GM19438 (cell line): ENCODE measurements around the gene GPC6.

ENCODE experiments used
- ATAC-seq: cut with Tn5 transposase; IDR thresholded peaks from one replicate; pipeline ENCODE4 v1.9.1; 2021; ENCODE audit warnings: low read depth; ENCODE audit not compliant: unreplicated experiment

The GPC6 gene

GRCh38 chr13:93721483-93721882, 494.9 kb downstream of the GPC6 start:
- ATAC-seq: no peak

GRCh38 chr13:93723316-93723715, 496.7 kb downstream of the GPC6 start:
- no peak for ATAC-seq

- no peak for ATAC-seq
Measured at GRCh38 chr13:93724187-93724586, 497.6 kb downstream of the GPC6 start.

GRCh38 chr13:93726173-93726957, 499.8 kb downstream of the GPC6 start:
- no peak for ATAC-seq

- ATAC-seq: no peak
Measured at GRCh38 chr13:93727211-93728141, 500.9 kb downstream of the GPC6 start.

GRCh38 chr13:93729383-93729782, 502.8 kb downstream of the GPC6 start:
- ATAC-seq: no peak

- ATAC-seq: no peak
Measured at GRCh38 chr13:93730780-93731179, 504.2 kb downstream of the GPC6 start.

GRCh38 chr13:93732186-93732585, 505.6 kb downstream of the GPC6 start:
- ATAC-seq: no peak

- no peak for ATAC-seq
Measured at GRCh38 chr13:93736081-93736480, 509.5 kb downstream of the GPC6 start.

GRCh38 chr13:93736909-93737308, 510.3 kb downstream of the GPC6 start:
- no peak for ATAC-seq

- no peak for ATAC-seq
Measured at GRCh38 chr13:93740334-93740733, 513.7 kb downstream of the GPC6 start.

- no peak for ATAC-seq
Measured at GRCh38 chr13:93744033-93744432, 517.4 kb downstream of the GPC6 start.

- no peak for ATAC-seq
Measured at GRCh38 chr13:93744886-93745285, 518.3 kb downstream of the GPC6 start.

- ATAC-seq: no peak
Measured at GRCh38 chr13:93745884-93746283, 519.3 kb downstream of the GPC6 start.

- no peak for ATAC-seq
Measured at GRCh38 chr13:93746589-93746988, 520.0 kb downstream of the GPC6 start.

GRCh38 chr13:93750676-93751075, 524.1 kb downstream of the GPC6 start:
- ATAC-seq: no peak

GRCh38 chr13:93751117-93751516, 524.5 kb downstream of the GPC6 start:
- no peak for ATAC-seq

GRCh38 chr13:93752541-93752940, 525.9 kb downstream of the GPC6 start:
- ATAC-seq: no peak

GRCh38 chr13:93753639-93754038, 527.0 kb downstream of the GPC6 start:
- ATAC-seq: no peak

- ATAC-seq: no peak
Measured at GRCh38 chr13:93755341-93755740, 528.7 kb downstream of the GPC6 start.

- ATAC-seq: no peak
Measured at GRCh38 chr13:93758575-93758974, 532.0 kb downstream of the GPC6 start.
